Heart left ventricle (tissue), 16 donors: ENCODE data around the gene MAN2A1. TPM values are rescaled to one million over a fixed set of nuclear protein-coding genes. Genes with fewer than 3 reads are reported as not detected.
"Not testable (repeated sequence)": the region's sequence is repeated elsewhere in the genome, so short reads cannot be mapped to it uniquely, and the experiment has no call there.

ENCODE experiments used
- ATAC-seq, 4 donors: fragments of 200-7000 bp; cut with Tn5 transposase; one replicate each; pipeline ENCODE4 v1.9.1; 2020 to 2022; ENCODE audit warnings: moderate library complexity in 4 of 4, mild to moderate bottlenecking in 3 of 4, moderate number of reproducible peaks in 1 of 4
- DNase-seq, 5 donors: peaks; one replicate each; pipeline ENCODE4 v3.0.0-alpha.2; 2020
- H3K27ac ChIP-seq, 12 donors: fragments of 200-600 bp; sonication (generic) in 4 of 12; one replicate each; pipeline versions ENCODE4 v1.5.0 to v1.8.0; 2016 to 2022; ENCODE audit warnings: mild to moderate bottlenecking in 2 of 12
- H3K27me3 ChIP-seq, 9 donors: fragments of 200-600 bp; sonication (generic) in 2 of 9; one replicate each; pipeline versions ENCODE4 v1.5.1 to v1.8.0; 2016 to 2022; ENCODE audit warnings: mild to moderate bottlenecking in 3 of 9
- H3K36me3 ChIP-seq, 9 donors: fragments of 200-600 bp; sonication (generic) in 2 of 9; one replicate each; pipeline versions ENCODE4 v1.5.0 to v1.8.0; 2018 to 2022; ENCODE audit warnings: mild to moderate bottlenecking in 2 of 9
- H3K4me1 ChIP-seq, 12 donors: fragments of 200-600 bp; sonication (generic) in 4 of 12; one replicate each; pipeline versions ENCODE4 v1.5.0 to v1.8.0; 2016 to 2022; ENCODE audit warnings: mild to moderate bottlenecking in 3 of 12
- H3K4me3 ChIP-seq, 12 donors: fragments of 200-600 bp; sonication (generic) in 4 of 12; one replicate each; pipeline versions ENCODE4 v1.5.0 to v1.8.0; 2017 to 2022; ENCODE audit warnings: mild to moderate bottlenecking in 9 of 12, moderate library complexity in 4 of 12
- H3K9me3 ChIP-seq, 12 donors: fragments of 200-600 bp; sonication (generic) in 4 of 12; one replicate each; pipeline versions ENCODE4 v1.5.0 to v1.8.0; 2016 to 2022; ENCODE audit warnings: mild to moderate bottlenecking in 1 of 12
- POLR2A ChIP-seq, 2 donors: fragments of 450-650 bp; IDR thresholded peaks; one replicate each; pipeline ENCODE4 v1.6.1; 2017; ENCODE audit warnings: antibody characterized with exemption in 2 of 2, mild to moderate bottlenecking in 2 of 2, moderate library complexity in 2 of 2
- WGBS, 4 donors: extraction: QIAGEN DNeasy Blood & Tissue Kit in 2 of 4; methylation state at CpG; one replicate each; pipeline versions ENCODE4 v1.1.5 to v1.1.7; 2013 to 2018; 5-methylcytosine and 5-hydroxymethylcytosine counted together
- intact Hi-C, 10 donors: fragments of 100-400 bp; cut with DNase I; formaldehyde crosslinking; loops; one replicate each; pipeline versions ENCODE4 v1.11.1 to v1.14.2; 2022
- polyA plus RNA-seq, 2 donors: library from polyadenylated mRNA; stranded (reverse); fragments of 200-250 nt; gene quantifications; one replicate each; pipeline ENCODE4 v1.2.3, GENCODE V29; 2013
- total RNA-seq, 9 donors: library from RNA; depleted of rRNA in 2 of 9; stranded (reverse); fragments of >200 nt in 2 of 9; fragmentation: NEBNext Ultra II Directional in 3 of 9; extraction: Animal tissue kit (Norgen Biotek cat#: 25700) in 3 of 9; gene quantifications; one replicate each; pipeline versions ENCODE4 v1.1.0 to v1.2.4, GENCODE V29; 2016 to 2023
- TF ChIP-seq, protein P1 (sequence below), 12 donors: fragments of 200-600 bp; sonication (generic) in 4 of 12; IDR thresholded peaks; one replicate each; pipeline versions ENCODE4 v1.5.0 to v1.8.0; 2018 to 2022; ENCODE audit warnings: antibody characterized with exemption in 12 of 12, mild to moderate bottlenecking in 5 of 12
- donor health status: ischemic (EF 13 %, LVEDD 7.1; RV severe dilation, severe dysfunction).
- donor health status: healthy with polysubstance abuse.
- donor health status: DM: no; HTN: yes; CAD: no.
- donor health status: DM: no; HTN: no; CAD: no.
- donor health status: ischemic (EF 25% LVEDD 6.9; RV normal size, moderate dysfunction).
- donor health status: ischemic (EF 25% LVEDD 5.7; RV mildly dilated, moderate dysfunction).
- donor health status: healthy.
- donor health status: DM: yes; HTN: yes; CAD: no.
- donor health status: ischemic (EF 35%, LVEDD 5.7; RV mildly dilated, moderate dysfunction).
- donor health status: nonischemic (EF 11% LVEDD 7.7; RV severe dilation, severe dysfunction).
- donor health status: DM: yes; HTN: yes; CAD: no.
- donor health status: PGD.
- donor health status: ischemic (EF 29% LVEDD 5.4; RV normal size, mild dysfunction).
- donor health status: nonischemic (EF 23%, LVEDD 6.1; RV moderate dilation, normal function).

MAN2A1 gene
- total and polyA plus RNA-seq, 11 donors, result 2.0 to 22.9 (median 7.8) TPM

DNA sequence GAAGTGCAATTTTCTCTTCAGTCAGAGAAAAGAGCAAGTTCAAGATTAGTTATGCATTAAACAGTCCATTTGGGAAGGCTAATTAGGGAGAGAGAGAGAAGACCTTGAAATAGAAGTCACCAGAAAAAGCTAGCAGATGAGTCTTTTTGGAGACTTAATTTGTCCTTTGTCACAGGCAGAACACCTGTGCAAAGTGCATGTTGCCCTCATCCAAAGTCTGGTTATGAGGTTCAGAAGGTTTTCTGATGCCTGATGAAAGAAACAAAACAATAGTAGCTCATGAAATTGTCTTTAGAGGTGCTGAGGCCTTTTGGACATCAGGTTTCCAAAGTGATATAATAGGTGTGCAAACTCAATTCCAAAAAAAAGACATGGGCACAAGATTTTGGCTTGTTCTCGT is 199.3 kb downstream of the MAN2A1 start:
- H3K27me3 ChIP-seq, result no peaks in the 10 kb centered on the region
- DNase-seq (no peak), ATAC-seq (no peak)
- no peak overlapping the region for H3K4me3 ChIP-seq
- no peaks in the 10 kb centered on the region for H3K36me3 ChIP-seq
- intact Hi-C loops, result no loop called here
- H3K27ac ChIP-seq, result no peak overlapping the region
- 45 to 84% (median 68%) methylated on average over 1 of the region's 1 CpG for WGBS, 4 donors
- no peaks in the 10 kb centered on the region for H3K9me3 ChIP-seq
- no peaks in the 10 kb centered on the region for H3K4me1 ChIP-seq
- TF ChIP-seq, protein P1, sequence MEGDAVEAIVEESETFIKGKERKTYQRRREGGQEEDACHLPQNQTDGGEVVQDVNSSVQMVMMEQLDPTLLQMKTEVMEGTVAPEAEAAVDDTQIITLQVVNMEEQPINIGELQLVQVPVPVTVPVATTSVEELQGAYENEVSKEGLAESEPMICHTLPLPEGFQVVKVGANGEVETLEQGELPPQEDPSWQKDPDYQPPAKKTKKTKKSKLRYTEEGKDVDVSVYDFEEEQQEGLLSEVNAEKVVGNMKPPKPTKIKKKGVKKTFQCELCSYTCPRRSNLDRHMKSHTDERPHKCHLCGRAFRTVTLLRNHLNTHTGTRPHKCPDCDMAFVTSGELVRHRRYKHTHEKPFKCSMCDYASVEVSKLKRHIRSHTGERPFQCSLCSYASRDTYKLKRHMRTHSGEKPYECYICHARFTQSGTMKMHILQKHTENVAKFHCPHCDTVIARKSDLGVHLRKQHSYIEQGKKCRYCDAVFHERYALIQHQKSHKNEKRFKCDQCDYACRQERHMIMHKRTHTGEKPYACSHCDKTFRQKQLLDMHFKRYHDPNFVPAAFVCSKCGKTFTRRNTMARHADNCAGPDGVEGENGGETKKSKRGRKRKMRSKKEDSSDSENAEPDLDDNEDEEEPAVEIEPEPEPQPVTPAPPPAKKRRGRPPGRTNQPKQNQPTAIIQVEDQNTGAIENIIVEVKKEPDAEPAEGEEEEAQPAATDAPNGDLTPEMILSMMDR (IDR thresholded peaks at IDR 0.05), result no peak
- TF ChIP-seq POLR2A (IDR thresholded peaks at IDR 0.05), result no peak

DNA sequence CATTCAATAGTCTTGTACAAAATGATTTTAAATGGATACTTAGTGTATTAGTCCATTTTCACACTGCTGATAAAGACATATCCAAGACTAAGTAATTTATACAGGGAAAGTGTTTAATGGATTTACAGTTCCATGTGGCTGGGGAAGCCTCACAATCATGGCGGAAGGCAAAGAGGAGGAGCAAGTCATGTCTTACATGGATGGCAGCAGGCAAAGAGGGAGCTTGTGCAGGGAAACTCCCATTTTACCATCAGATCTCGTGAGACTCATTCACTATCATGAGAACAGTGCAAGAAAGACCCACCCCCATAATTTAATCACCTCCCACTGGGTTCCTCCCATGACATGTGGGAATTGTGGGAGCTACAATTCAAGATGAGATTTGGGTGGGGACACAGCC is 203.5 kb downstream of the MAN2A1 start:
- H3K27ac ChIP-seq, ATAC-seq, H3K9me3 ChIP-seq, H3K36me3 ChIP-seq, H3K4me3 ChIP-seq, H3K4me1 ChIP-seq, intact Hi-C loops, DNase-seq, H3K27me3 ChIP-seq: not testable (repeated sequence)
- WGBS, 4 donors, result 88 to 91% (median 89%) methylated on average over 2 of the region's 2 CpGs

DNA sequence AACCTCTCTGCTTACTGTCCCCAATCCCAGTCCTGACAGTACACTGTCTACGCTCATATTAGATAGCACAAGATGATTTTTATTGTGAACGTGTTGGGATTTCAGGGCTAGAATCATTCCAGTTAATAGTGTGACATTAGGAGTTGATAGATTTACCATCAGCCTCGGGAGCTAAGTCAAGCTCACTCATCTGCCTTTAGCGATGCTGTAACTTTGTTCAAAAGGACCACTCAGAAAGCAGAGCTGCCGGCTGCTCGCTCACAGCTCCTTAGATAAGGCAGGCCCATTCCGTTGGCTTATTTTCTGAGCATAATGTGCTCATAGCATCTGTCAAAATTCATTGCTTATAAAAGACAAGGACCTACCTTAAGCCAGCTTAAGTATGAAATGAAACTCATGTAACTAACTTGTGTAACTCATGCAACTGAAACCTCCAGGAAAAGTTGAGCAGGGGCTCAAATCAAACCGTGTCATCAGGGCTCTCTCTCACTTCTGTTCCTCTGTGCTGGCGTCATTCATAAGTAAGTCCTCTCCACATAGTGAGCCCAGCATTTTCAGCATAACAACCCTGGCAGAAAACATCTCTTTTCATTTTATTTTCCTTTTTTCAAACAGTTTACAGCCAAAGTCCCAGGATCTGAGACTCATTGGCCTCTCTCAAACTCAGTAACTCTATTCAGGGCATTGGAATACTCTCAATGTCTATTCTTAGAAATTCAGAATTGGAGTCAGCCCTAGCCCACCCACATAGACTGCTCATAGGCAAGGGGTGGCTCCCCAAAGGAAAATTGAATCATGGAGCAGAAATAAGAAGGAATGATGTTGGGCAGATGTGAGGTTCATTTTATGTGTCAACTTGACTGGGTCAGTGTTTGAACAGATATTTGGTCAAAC is 208.8 kb downstream of the MAN2A1 start:
- Histone ChIP-seq H3K4me1 (no peaks in the 10 kb centered on the region), H3K27ac (no peak overlapping the region), H3K36me3 (no peaks in the 10 kb centered on the region), H3K27me3 (peaks cover 0 to 3% (median 0%) of the 10 kb centered on the region in 9 donors), H3K9me3 (no peaks in the 10 kb centered on the region), H3K4me3 (no peak overlapping the region)
- TF ChIP-seq, protein P1 (IDR thresholded peaks at IDR 0.05), result no peak
- TF ChIP-seq POLR2A (IDR thresholded peaks at IDR 0.05), result no peak
- intact Hi-C loops, result no loop called here
- no peak for ATAC-seq
- DNase-seq, result no peak
- WGBS, 4 donors, result 67 to 71% (median 68%) methylated on average over 8 to 9 of the region's 9 CpGs

DNA sequence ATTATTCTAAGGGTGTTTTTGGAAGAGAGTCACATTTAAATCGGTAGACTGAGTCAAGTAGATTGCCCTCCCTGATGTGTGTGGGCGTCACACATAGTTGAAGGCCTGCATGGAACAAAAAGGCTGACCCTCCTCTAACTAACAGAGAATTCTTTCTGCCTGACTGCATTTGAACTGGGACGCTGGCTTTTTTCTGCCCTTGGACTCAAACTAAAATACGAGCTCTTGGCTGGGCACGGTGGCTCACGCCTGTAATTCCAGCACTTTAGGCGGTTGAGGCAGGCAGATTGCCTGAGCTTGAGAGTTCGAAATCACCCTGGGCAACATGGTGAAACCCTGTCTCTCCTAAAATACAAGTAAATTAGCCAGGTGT is 209.4 kb downstream of the MAN2A1 start:
- intact Hi-C loops, result no loop called here
- 83 to 87% (median 84%) methylated on average over 8 of the region's 8 CpGs for WGBS, 4 donors
- Histone ChIP-seq H3K4me3 (no peak overlapping the region), H3K9me3 (no peaks in the 10 kb centered on the region), H3K27ac (no peak overlapping the region), H3K36me3 (no peaks in the 10 kb centered on the region), H3K27me3 (peaks cover 0 to 3% (median 0%) of the 10 kb centered on the region in 9 donors), H3K4me1 (no peaks in the 10 kb centered on the region)
- TF ChIP-seq, protein P1 (IDR thresholded peaks at IDR 0.05), result no peak
- ATAC-seq, result no peak
- DNase-seq, result no peak
